Measurements from ENCODE around the gene MORN3.
"Not testable (repeated sequence)": the region's sequence is repeated elsewhere in the genome, so short reads cannot be mapped to it uniquely, and the experiment has no call there.

Gene MORN3

DNA sequence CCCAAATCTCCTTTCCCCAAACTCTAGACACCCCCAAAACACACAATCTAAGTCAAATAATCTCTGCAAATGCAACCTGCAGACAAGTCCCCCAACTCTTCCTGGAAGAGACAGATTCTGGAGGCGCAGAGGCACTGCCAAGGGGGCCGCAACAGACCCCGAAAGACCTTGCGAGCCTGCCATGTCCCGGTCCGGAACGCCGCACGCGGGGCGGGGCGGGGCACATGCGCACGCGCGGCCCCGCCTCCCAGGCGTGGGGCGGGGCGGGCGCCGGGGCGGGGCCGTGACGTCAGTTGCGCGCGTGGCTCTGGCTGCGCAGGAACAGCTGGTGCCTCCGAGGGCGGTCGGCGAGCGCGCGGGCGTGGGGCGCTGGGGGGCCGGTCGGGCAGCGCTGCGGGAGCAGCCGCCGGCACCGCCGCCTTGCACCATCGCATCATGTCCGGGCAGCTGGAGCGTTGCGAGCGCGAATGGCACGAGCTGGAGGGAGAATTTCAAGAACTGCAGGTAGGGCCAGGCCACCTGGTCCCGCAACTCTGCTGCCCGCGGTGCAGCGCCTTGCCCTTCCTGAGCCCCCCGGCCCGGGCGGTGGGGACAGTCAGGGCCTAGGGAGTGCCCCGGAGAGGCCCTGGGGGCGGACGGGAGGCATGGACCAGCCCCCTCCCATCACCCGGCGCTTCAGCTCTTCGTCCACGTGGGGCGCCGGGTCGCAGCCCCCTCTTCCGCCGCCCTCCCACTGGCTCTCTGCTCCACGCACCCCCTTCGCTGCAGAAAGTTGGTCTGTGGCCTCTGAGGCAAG lies 43.2 kb upstream of the MORN3 start, which contains the start of gene TMEM120B:
Gene TMEM120B (plus strand): TSS at position 292 of the 796 bp plus-strand sequence. CDS start 144 bp downstream, at position 436.
- peak; percentile 47 for DNase-seq (ENCODE audit: low read depth, low spot score)
- Histone ChIP-seq H3K9ac (ENCODE audit: insufficient read length, low read depth) (peak within 1 kb of the TSS; percentile 97), H3K27me3 (ENCODE audit: insufficient read depth, insufficient read length) (no peaks in the 10 kb centered on the region), H3K9me3 (ENCODE audit: insufficient read depth, low read length) (no peaks in the 10 kb centered on the region), H3K4me3 (ENCODE audit: insufficient read length, low read depth) (peak within 1 kb of the TSS; percentile 96), H3K4me1 (ENCODE audit: insufficient read depth, insufficient read length) (peaks cover 9% of the 10 kb centered on the region), H3K36me3 (ENCODE audit: insufficient read depth, insufficient read length, low read length) (peaks cover 21% of the 10 kb centered on the region)
- no peak for TF ChIP-seq SUZ12 (IDR thresholded peaks at IDR 0.05; ENCODE audit: extremely low read depth, insufficient read depth, insufficient read length)
- no peak for TF ChIP-seq ZNF274 (IDR thresholded peaks at IDR 0.05; ENCODE audit: low read depth, low read length)
- TF ChIP-seq YY1 (IDR thresholded peaks at IDR 0.05; ENCODE audit: insufficient read depth, insufficient read length), result no peak

DNA sequence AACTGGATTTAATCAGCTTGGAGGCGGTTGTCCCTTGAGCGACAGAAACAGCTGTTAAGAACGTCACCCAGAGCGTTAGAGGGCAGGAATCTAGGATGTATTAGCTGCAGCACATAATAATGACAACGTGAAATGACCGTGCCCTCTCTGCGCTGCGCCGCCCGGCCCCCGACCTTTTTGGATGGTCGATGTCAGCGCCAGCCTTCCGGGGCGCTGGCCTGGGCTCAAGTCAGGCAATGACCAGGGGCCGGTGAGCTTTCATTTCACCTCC lies 42.7 kb upstream of the MORN3 start:
- Histone ChIP-seq H3K4me3 (ENCODE audit: insufficient read length, low read depth) (peak overlapping the region; percentile 96), H3K9me3 (ENCODE audit: insufficient read depth, low read length) (no peaks in the 10 kb centered on the region), H3K4me1 (ENCODE audit: insufficient read depth, insufficient read length) (peaks cover 9% of the 10 kb centered on the region), H3K36me3 (ENCODE audit: insufficient read depth, insufficient read length, low read length) (peaks cover 21% of the 10 kb centered on the region), H3K9ac (ENCODE audit: insufficient read length, low read depth) (peak overlapping the region; percentile 65), H3K27me3 (ENCODE audit: insufficient read depth, insufficient read length) (no peaks in the 10 kb centered on the region)
- TF ChIP-seq ZNF274 (IDR thresholded peaks at IDR 0.05; ENCODE audit: low read depth, low read length) (no peak), SUZ12 (IDR thresholded peaks at IDR 0.05; ENCODE audit: extremely low read depth, insufficient read depth, insufficient read length) (no peak), YY1 (IDR thresholded peaks at IDR 0.05; ENCODE audit: insufficient read depth, insufficient read length) (no peak)
- no peak for DNase-seq (ENCODE audit: low read depth, low spot score)

DNA sequence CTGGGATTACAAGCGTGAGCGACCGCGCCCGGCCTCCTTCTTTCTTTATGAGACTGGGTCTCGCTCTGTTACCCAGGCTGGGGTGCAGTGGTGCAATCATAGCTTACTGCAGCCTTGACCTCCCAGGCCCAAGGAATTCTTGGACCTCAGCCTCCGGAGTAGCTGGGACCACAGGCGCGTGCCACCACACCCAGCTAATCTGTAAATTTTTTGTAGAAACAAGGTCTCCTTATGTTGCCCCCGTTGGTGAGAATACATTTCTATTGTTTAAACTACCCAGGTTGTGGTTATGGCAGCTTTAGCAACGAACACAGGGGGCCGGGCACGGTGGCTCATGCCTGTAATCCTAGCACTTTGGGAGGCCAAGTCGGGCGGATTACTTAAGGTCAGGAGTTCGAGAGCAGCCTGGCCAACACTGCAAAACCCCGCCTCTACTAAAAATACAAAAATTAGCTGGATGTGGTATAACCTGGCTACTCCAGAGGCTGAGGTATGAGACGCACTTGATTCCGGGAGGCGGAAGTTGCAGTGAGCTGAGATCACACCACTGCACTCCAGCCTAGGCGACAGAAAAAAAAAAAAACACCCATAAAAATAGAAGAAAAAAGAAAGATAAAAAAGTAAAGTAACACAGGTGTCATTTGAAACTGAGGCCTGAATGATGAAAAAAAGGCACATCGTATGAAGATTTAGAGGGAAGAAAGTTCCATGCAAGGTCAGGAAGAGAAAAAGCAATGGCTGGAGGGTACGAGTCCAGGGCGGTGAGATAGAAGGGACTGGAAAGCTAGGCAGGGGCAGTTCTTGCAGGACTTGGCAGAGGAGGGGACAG lies 42.1 kb upstream of the MORN3 start:
- Histone ChIP-seq H3K36me3 (ENCODE audit: insufficient read depth, insufficient read length, low read length) (peaks cover 19% of the 10 kb centered on the region), H3K4me1 (ENCODE audit: insufficient read depth, insufficient read length) (peaks cover 5% of the 10 kb centered on the region), H3K9ac (ENCODE audit: insufficient read length, low read depth) (peak overlapping the region; percentile 65), H3K4me3 (ENCODE audit: insufficient read length, low read depth) (peak overlapping the region; percentile 96), H3K27me3 (ENCODE audit: insufficient read depth, insufficient read length) (no peaks in the 10 kb centered on the region), H3K9me3 (ENCODE audit: insufficient read depth, low read length) (no peaks in the 10 kb centered on the region)
- TF ChIP-seq SUZ12 (IDR thresholded peaks at IDR 0.05; ENCODE audit: extremely low read depth, insufficient read depth, insufficient read length) (no peak), YY1 (IDR thresholded peaks at IDR 0.05; ENCODE audit: insufficient read depth, insufficient read length) (no peak)
- DNase-seq (ENCODE audit: low read depth, low spot score), result no peak

DNA sequence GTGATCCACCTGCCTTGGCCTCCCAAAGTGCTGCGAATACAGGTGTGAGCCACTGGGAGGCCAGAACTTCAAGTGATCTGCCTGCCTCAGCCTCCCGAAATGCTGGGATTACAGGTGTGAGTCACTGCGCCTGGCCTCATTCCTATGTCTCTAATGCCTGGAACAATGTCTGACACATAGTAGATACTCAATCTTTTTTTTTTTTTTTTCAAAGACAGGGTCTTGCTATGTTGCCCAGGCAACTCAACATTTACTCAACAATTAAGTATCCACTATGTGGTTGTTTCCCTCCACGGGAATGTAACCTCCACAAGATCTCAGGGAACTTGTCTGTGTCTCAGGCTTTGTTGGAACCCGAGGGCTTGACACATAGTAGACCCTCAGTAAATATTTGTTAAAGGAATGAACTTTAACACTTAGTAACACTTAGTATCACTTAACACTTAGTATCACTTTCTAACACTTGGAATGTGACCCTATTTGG lies 40.1 kb upstream of the MORN3 start:
- DNase-seq (ENCODE audit: low read depth, low spot score), result no peak
- H3K36me3 ChIP-seq (ENCODE audit: insufficient read depth, insufficient read length, low read length), result peaks cover 5% of the 10 kb centered on the region
- no peaks in the 10 kb centered on the region for H3K9me3 ChIP-seq (ENCODE audit: insufficient read depth, low read length)
- H3K9ac ChIP-seq (ENCODE audit: insufficient read length, low read depth), result no peak overlapping the region
- no peak overlapping the region for H3K4me3 ChIP-seq (ENCODE audit: insufficient read length, low read depth)
- peaks cover 5% of the 10 kb centered on the region for H3K4me1 ChIP-seq (ENCODE audit: insufficient read depth, insufficient read length)
- H3K27me3 ChIP-seq (ENCODE audit: insufficient read depth, insufficient read length), result no peaks in the 10 kb centered on the region
- no peak for TF ChIP-seq SUZ12 (IDR thresholded peaks at IDR 0.05; ENCODE audit: extremely low read depth, insufficient read depth, insufficient read length)
- TF ChIP-seq ZNF274 (IDR thresholded peaks at IDR 0.05; ENCODE audit: low read depth, low read length), result no peak
- no peak for TF ChIP-seq YY1 (IDR thresholded peaks at IDR 0.05; ENCODE audit: insufficient read depth, insufficient read length)

DNA sequence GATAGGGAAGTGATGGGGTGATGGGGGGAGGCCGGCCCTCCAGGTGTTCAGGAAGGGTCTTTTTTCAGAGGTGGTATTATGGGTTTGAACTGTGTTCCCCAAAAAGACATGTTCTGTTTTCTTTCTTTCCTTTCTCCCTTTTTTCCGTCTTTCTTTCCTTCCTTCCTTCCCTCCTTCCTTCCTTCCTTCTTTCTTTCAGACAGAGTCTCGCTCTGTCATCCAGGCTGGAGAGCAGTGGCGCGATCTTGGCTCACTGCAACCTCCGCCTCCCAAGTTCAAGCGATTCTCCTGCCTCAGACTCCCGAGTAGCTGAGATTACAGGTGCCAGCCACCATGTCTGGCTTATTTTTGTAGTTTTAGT lies 39.6 kb upstream of the MORN3 start:
- not testable (repeated sequence) for H3K4me3 ChIP-seq (ENCODE audit: insufficient read length, low read depth); DNase-seq (ENCODE audit: low read depth, low spot score); H3K36me3 ChIP-seq (ENCODE audit: insufficient read depth, insufficient read length, low read length); H3K27me3 ChIP-seq (ENCODE audit: insufficient read depth, insufficient read length); H3K4me1 ChIP-seq (ENCODE audit: insufficient read depth, insufficient read length); H3K9me3 ChIP-seq (ENCODE audit: insufficient read depth, low read length); H3K9ac ChIP-seq (ENCODE audit: insufficient read length, low read depth)

DNA sequence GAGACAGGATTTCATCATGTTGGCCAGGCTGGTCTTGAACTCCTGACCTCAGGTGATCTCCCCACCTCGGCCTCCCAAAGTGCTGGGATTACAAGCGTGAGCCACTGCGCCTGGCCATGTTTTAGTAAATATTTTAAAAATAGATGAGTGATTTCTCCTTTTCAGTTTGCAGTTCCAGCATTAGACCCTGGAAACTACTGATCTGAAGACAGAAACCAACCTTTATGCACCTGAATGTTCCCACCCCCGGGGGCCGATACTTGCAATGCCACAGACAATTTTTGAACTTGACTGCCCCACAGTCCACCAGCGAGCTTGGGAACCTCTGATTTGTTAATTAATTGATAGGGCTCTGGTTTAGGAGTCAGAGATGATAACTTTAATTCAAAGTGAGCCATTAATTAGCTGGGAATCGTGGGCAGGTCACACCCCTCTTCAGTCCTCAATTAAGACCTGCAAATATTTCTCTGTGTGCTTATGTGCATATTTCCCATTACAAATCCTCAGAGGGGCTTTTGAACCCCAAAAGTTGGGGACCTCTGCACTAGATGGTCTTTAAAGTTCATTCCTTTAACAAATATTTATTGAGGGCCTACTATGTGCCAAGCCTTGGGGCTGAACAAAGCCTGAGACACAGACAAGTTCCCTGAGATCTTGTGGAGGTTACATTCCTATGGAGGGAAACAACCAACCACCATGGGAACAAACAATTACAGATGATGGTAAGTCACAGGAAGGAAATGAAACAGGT lies 39.0 kb upstream of the MORN3 start:
- Histone ChIP-seq H3K36me3 (ENCODE audit: insufficient read depth, insufficient read length, low read length) (no peaks in the 10 kb centered on the region), H3K4me1 (ENCODE audit: insufficient read depth, insufficient read length) (peaks cover 3% of the 10 kb centered on the region), H3K9ac (ENCODE audit: insufficient read length, low read depth) (no peak overlapping the region), H3K27me3 (ENCODE audit: insufficient read depth, insufficient read length) (no peaks in the 10 kb centered on the region), H3K4me3 (ENCODE audit: insufficient read length, low read depth) (no peak overlapping the region), H3K9me3 (ENCODE audit: insufficient read depth, low read length) (no peaks in the 10 kb centered on the region)
- TF ChIP-seq SUZ12 (IDR thresholded peaks at IDR 0.05; ENCODE audit: extremely low read depth, insufficient read depth, insufficient read length) (no peak), YY1 (IDR thresholded peaks at IDR 0.05; ENCODE audit: insufficient read depth, insufficient read length) (no peak), ZNF274 (IDR thresholded peaks at IDR 0.05; ENCODE audit: low read depth, low read length) (no peak)
- DNase-seq (ENCODE audit: low read depth, low spot score), result no peak

DNA sequence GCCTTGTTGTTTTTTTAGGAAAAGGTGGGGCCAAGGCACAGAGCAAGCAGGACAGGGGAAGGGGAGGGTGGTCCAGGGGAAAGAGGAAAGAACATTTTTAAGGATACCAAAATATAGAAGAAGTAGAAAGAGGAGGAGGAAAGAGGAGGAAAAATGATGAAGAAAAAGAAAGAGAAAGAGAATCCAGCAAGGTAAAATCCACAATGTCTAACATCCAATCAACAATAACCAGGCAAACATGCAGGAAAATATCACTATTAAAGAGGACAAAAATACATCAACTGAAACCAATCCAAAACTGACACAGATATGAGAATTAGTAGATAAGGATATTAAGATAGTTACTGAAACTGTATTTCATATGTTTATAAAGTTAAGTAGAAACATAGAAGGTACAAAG lies 36.1 kb upstream of the MORN3 start:
- Histone ChIP-seq H3K9me3 (ENCODE audit: insufficient read depth, low read length) (no peaks in the 10 kb centered on the region), H3K36me3 (ENCODE audit: insufficient read depth, insufficient read length, low read length) (no peaks in the 10 kb centered on the region), H3K4me3 (ENCODE audit: insufficient read length, low read depth) (no peak overlapping the region), H3K4me1 (ENCODE audit: insufficient read depth, insufficient read length) (no peaks in the 10 kb centered on the region), H3K27me3 (ENCODE audit: insufficient read depth, insufficient read length) (no peaks in the 10 kb centered on the region), H3K9ac (ENCODE audit: insufficient read length, low read depth) (no peak overlapping the region)
- no peak for DNase-seq (ENCODE audit: low read depth, low spot score)
- TF ChIP-seq YY1 (IDR thresholded peaks at IDR 0.05; ENCODE audit: insufficient read depth, insufficient read length) (no peak), SUZ12 (IDR thresholded peaks at IDR 0.05; ENCODE audit: extremely low read depth, insufficient read depth, insufficient read length) (no peak), ZNF274 (IDR thresholded peaks at IDR 0.05; ENCODE audit: low read depth, low read length) (no peak)

All from NT2/D1 (cell line).